GM13977 (cell line): Measurements from ENCODE around the gene UQCRHL.

Experiments used
- DNase-seq: peaks from one replicate; pipeline ENCODE4 v3.0.0; 2012; ENCODE audit warnings: low spot score
- in situ Hi-C: fragments of 300-500 bp; cut with MboI; formaldehyde crosslinking; loops from one replicate; pipeline ENCODE4 v1.12.0; 2022; ENCODE audit warnings: low sequenced_read_pairs, low pct_unique_long_range_greater_than_20kb, mixed read lengths, inconsistent platforms; ENCODE audit not compliant: unreplicated experiment
- TF ChIP-seq, protein P1 (sequence below): IDR thresholded peaks from 2 replicates; pipeline ENCODE4 v1.5.1; 2012; ENCODE audit warnings: mild to moderate bottlenecking, control low read depth; ENCODE audit not compliant: insufficient read depth; ENCODE audit errors: extremely low read depth, missing control alignments

UQCRHL gene

GRCh38 chr1:15775706-15776105 lies 31.7 kb downstream of the UQCRHL start:
- TF ChIP-seq, protein P1, sequence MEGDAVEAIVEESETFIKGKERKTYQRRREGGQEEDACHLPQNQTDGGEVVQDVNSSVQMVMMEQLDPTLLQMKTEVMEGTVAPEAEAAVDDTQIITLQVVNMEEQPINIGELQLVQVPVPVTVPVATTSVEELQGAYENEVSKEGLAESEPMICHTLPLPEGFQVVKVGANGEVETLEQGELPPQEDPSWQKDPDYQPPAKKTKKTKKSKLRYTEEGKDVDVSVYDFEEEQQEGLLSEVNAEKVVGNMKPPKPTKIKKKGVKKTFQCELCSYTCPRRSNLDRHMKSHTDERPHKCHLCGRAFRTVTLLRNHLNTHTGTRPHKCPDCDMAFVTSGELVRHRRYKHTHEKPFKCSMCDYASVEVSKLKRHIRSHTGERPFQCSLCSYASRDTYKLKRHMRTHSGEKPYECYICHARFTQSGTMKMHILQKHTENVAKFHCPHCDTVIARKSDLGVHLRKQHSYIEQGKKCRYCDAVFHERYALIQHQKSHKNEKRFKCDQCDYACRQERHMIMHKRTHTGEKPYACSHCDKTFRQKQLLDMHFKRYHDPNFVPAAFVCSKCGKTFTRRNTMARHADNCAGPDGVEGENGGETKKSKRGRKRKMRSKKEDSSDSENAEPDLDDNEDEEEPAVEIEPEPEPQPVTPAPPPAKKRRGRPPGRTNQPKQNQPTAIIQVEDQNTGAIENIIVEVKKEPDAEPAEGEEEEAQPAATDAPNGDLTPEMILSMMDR: no peak
- DNase-seq: no peak
- in situ Hi-C loops: loop anchor here (25.0 kb wide), 1 partner anchor 412 kb away; no protein-coding TSS in a partner anchor

DNA sequence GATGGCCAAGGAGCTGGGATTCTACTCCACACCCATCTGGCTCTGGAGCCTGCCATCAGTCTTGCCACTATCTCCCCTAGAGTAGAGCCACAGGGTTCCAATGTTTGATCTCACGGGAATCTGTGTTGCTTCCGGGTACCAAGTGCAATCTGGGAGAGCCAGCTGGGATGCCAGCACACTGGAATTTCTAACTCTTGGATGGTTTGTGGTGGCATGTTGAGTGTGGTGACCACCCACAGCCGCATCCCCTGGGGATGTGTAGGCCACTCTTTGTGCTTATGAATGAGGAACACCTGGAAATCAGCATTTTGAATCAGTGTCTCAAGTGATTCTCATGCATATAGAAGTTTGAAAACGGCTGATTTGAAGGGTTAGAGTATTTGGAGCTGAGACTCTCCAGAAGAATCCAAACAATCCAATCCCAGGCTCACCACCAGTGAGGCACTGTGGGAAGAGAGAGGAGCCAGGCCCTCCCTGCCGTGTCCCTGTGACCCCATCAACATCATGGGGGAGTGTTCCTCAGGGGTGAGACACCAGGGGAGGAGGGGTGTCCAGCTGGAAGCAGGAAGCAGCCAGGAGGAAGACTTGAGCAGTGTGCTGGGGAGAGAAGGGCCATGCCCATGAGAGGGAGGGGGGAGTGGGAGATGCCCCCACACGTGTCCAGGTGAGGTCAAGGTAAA lies 35.5 kb downstream of the UQCRHL start:
- DNase-seq: no peak
- in situ Hi-C loops: no loop called here
- TF ChIP-seq, protein P1: no peak

- in situ Hi-C loops: no loop called here
- DNase-seq: no peak
- TF ChIP-seq, protein P1: no peak
Observed at GRCh38 chr1:15770313-15770962, 37.0 kb downstream of the UQCRHL start.

GRCh38 chr1:15768388-15768787 lies 39.1 kb downstream of the UQCRHL start:
- TF ChIP-seq, protein P1: no peak
- no peak for DNase-seq
- in situ Hi-C loops: no loop called here

DNA sequence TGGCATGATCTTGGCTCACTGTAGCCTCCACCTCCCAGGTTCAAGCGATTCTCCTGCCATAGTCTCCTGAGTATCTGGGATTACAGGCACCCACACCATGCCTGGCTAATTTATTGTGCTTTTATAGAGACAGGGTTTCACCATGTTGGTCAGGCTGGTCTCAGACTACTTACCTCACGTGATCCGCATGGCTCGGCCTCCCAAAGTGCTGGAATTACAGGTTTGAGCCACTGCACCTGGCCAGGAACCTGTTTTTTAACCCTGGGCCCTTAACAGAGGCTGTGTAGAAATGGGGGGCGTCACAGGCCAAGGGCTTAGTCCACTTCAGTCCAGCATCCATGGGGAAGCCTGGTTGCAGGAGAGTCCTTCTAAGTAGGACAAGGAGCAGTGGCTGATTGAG lies 39.5 kb downstream of the UQCRHL start:
- no peak for DNase-seq
- TF ChIP-seq, protein P1: no peak
- in situ Hi-C loops: no loop called here

GRCh38 chr1:15765495-15766194 lies 41.8 kb downstream of the UQCRHL start:
- DNase-seq: no peak
- TF ChIP-seq, protein P1: no peak
- in situ Hi-C loops: no loop called here
